Placental epithelial cell (primary cell): ENCODE data around the gene CAPZA1. TPM values are rescaled to one million over a fixed set of nuclear protein-coding genes. Genes with fewer than 3 reads are reported as not detected.

Source experiments
- small RNA-seq: library from RNA; depleted of rRNA; stranded (forward); fragments of <200 nt; gene quantifications from one replicate; pipeline ENCODE3, GENCODE V24; 2012
- total RNA-seq: library from RNA; depleted of rRNA; stranded (reverse); fragments of >200 nt; gene quantifications from 2 replicates; pipeline ENCODE4 v1.2.3, GENCODE V29; 2012

CAPZA1 gene
- 185 and 246 TPM in 2 replicates for total RNA-seq

DNA sequence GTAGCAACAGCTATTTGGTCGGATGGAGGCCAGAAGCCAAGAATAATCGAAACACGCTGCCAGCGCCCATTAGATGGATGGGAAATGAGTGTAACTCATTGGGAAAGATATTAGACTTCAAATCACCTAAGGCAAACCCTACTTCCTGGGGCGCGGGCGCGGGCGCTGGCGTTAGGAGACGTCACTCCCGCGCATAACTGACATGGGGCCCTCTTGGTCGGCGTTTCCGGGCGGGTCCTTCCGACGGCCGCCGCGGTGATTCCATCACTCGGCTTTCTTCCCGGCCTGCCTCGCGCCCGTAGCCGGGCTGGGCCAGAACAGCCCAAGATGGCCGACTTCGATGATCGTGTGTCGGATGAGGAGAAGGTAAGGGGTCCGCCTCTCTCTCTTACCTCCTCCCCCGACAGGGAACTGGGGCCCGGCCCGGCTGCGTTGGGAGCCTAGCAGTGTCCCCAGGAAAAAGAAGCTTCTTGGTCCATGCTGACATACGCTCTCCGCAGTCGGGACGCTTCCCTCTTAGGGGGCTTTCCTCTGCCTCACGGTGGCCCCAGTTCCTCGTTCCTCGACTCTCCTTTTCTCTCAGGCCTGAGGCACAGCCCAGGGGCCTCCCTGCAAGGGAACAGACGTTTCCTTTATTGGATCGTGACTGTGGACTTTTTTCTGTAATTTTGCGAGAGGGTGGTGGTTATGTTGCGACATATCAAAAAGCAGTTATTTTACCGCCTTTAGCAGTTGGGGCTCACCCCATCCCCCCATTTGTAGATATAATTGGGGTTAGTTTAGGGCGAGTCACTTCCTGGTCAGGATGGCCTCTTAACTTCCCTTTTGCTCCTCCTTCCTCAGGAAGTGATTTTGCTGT, at the start of gene CAPZA1:
Gene CAPZA1 (plus strand): TSS at position 315 of the 859 bp plus-strand sequence. CDS start 13 bp downstream, at position 328.

DNA sequence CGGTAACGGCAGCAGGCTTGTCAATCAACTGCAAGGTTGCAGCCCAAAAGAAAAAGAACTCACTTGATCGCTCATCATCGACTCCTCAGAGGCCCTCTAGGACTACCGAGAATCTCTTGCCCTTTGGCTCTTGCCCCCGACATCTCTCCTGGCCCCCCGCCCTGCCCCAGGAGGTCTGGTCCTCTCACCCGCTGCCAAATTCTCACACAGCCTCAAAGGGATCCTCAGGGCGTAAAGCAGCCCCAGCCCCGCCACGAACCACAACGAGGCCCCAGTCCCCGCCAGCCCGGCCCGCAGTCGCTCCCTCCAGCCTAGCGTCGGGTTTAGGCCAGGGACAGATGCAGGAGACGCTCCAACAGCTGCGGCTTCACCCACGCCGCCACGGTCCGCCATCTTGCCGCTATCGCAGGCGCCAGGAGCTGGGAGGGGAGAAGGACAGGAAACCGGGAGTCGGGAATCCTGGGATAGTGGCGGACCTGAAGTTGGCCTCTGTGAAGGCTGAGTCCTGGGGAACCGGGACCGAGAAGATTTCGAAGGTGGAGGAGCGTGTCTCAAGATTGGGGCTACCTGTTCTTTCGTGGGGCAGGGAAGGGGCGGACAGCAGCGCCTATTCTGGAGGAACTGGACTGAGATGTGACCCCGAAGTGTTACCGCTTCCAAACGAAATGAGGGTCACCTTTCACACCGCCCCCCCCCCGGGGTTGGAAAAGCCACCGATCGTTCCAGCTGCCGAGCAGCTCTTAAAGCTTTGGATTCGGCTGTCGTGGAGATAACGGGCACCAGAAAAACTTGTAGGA, 713 bp upstream of the CAPZA1 start, which contains the start of gene ST7L:
Gene ST7L (minus strand): TSS at position 421 of the 797 bp plus-strand sequence. CDS start 28 bp downstream, at position 393.

DNA sequence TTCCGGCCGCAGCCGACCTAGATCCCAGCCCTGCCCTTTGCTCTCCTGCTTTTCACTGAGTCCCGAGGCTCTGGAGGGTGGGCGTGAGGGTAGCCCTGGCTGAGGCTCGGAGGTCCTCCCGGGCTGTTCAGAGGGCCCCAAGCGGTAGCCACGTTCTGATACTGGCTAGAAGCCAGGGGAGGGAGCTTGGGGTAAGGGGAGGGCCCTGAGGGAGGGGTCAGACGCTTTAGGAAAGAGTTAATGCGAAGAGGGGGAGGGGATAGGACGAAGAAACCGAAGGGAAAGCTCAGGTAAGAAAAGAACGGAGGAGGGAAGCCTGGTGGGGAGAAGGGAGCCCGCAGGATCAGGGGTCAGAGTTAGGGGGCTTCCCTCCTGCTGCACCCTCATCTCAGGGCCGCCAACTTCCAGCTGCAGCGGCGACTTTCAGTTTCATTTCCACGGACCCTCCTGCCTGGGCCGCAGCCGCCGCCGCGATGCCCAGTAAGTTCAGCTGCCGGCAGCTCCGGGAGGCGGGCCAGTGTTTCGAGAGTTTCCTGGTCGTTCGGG, 54.9 kb downstream of the CAPZA1 start, which contains the start of gene MOV10:
Gene MOV10 (plus strand): TSS at position 220 of the 546 bp plus-strand sequence. CDS start 254 bp downstream, at position 474.

DNA sequence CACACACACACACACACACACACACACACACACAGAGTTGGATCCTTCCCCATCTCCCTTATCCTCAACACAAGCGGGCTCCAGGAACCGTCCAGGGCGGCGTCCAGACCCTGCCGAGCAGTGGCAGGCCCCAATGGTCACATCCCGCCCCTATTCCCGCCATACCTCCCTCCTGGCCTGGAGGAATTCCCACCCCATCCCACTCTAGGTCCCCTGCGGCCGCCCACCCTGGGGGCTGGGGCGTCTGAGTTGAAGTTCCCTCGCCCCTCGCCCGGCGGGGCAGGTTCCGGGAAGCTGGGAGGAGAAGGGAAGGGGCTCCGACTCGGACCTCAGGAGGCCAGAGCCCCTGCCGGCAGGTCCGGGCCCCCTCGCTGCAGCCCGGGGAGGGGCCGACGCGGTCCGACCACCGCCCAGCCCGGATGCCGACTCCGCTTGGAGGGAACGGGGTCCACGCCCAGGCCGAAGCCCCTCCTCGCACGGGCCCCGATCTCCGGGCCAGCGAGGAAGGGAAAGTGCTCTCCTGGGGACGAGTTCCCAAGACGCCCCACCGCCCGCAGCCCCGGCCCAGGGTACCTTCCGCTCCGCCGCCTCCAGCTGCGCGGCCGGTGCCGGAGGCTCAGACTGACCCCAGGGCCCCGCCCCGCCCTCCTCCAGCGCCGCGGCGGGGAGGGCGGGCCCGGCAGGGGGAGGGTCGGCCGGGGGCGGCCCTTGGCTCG, 87.0 kb downstream of the CAPZA1 start, which contains the start of gene RHOC:
Gene RHOC (minus strand): TSS at position 623 of the 716 bp plus-strand sequence. CDS start 3,328 bp downstream, outside the sequence.

DNA sequence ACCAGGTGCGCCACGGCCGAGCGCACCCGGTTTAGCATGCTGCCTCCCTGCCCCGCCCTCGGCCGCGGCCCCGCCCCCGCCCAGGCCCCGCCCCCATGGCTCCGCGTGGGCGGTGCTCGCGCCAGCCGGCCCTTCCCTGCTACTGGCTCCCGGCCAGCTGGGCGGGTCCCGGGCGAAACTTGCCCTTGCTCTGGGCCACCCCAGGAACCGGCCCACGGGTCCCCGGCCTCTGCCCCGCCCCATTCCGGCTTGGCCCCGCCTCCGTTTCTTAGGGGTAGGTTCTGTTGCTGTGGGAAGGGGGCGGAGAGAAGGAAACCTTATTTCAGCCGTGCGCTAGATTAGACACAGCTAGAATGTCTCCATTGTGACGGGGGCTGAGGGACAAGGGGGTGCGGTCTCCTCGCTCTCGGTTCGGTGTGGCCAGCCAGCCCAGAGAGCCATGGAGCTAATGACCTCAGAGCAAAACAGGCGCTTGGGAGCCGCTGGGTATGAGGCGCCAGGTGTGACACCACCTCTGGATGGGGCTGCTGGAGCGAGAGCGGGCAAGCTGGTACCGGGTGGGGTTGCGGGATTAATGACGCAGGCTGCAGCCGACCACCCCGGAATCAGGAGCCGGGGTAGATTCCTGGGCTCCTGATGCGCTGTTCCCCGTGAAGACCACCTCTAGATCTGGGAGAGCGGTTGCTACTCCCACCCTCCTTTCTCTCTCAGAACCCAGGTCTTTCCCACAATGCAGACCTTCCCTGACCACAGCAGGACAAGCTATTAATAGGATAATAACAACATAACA, 95.8 kb downstream of the CAPZA1 start, which contains the start of gene PPM1J:
Gene PPM1J (minus strand): TSS at position 69 of the 790 bp plus-strand sequence. CDS start 31 bp downstream, at position 38.

Small RNA genes within 50 kb of the gene (small RNA-seq; reads per million reads assigned to genes)
- gene RNU7-70P = 0.09 reads per million

Other genes starting within 250 kb of the CAPZA1 start
- 13.3 and 21.3 TPM in 2 replicates for gene CTTNBP2NL, start 223.6 kb upstream of the CAPZA1 start, total RNA-seq
- gene WNT2B, start 110.9 kb upstream of the CAPZA1 start, total RNA-seq = 3.6 and 5.5 TPM in 2 replicates
- gene ST7L, start 691 bp upstream of the CAPZA1 start, total RNA-seq = 8.9 and 14.5 TPM in 2 replicates
- 77.6 and 125 TPM in 2 replicates for gene MOV10, start 54.8 kb downstream of the CAPZA1 start, total RNA-seq
- 882 and 1,206 TPM in 2 replicates for gene RHOC, start 87.3 kb downstream of the CAPZA1 start, total RNA-seq
- gene PPM1J, start 95.5 kb downstream of the CAPZA1 start, total RNA-seq = 5.2 and 6.3 TPM in 2 replicates